HG03135 (cell line): ENCODE results near the gene NMNAT3.

Source experiments
- ATAC-seq: cut with Tn5 transposase; IDR thresholded peaks from one replicate; pipeline ENCODE4 v1.9.1; 2021; ENCODE audit warnings: mild to moderate bottlenecking, moderate library complexity; ENCODE audit not compliant: unreplicated experiment

The NMNAT3 gene

DNA sequence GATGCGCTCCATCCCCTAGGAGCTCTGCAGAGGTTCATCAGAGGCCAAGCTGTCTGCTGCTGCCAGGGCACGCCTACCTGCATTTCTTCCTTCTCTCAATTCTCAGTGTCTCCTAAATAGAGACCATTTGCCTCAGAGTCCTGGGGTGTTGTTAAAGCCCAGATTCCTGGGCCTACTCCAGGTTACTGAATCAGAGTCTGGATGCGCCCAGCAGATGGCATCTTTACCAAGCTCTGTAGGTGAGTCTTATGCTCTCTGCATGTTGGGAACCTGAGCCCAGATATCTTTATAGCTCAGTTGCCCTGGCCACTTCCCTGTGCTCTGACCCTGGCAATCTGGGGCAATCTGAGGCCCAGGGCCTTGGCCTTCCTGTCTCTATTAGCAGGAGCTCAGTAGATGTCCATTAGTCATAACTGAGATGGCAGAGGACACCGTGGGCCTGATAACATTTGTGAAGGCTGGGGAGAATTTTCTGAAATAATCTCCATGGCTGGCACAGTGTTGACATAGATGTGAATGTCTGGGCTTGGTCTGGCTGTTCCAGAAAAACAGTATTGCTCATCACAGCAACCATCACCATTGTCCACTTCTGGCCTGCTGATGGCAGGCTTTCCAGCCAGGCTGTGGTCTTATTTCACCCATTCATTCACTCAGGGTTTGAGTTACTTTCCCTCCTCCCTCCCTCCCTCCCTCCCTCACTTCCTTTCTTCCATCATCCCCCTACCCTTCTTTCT lies 125.0 kb downstream of the NMNAT3 start:
- ATAC-seq, result no peak

DNA sequence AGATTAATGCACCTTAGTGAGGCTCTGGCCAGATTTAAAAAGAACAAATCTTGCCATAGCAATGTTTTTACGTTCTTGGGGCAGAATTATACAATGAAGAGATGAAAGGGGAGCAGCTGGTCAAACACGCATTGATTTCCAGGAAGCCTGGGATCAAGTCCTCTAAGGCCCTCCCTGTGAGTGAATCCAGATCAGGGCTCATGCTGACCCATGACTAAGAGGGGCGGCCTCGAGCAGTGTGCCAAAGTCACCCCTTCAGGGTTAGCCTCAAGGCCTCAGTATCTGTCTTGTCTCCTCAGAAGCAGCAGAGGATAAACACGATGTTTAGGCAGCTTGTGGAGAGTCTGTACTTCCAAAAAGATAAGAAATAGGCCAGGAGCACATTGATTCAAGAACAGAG lies 129.0 kb downstream of the NMNAT3 start:
- no peak for ATAC-seq

DNA sequence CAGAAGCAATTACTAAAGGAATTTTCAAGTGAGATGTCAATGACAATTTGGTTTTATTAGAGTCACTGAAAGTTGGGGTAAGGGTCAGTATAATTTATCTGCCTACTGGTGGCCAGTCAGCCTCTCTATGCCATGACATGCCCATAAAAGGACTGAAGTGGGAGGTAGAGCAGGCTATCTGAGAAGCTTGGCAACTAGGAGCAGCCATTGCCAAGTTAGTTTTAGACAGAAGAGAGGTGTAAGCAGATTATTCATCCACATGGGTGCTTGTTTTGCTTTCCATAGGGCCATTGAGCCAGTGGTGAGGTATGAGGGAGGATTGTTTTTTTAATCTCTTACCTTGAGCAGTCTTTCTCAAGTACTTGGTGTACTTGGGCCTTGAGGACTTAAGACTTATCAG lies 130.1 kb downstream of the NMNAT3 start:
- no peak for ATAC-seq

DNA sequence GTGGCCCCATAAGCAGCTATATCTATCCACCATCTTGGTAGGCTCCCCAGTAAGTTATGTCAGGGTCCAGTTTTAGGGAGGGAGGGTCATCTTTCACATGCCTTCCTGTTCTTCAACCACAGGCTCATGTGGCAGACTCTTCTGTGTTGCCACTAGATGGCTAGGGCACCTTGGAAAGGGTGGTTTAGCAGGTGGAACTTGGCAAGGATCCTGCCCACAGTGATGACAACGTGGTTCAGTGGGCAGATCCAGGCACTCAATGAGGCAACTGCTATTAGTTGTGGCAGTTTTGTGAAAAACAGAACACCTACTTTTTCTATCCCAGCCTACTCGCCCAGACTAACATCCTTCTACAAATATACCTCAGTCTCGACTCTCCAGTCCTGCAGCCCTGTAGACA lies 131.0 kb downstream of the NMNAT3 start:
- ATAC-seq, result no peak

DNA sequence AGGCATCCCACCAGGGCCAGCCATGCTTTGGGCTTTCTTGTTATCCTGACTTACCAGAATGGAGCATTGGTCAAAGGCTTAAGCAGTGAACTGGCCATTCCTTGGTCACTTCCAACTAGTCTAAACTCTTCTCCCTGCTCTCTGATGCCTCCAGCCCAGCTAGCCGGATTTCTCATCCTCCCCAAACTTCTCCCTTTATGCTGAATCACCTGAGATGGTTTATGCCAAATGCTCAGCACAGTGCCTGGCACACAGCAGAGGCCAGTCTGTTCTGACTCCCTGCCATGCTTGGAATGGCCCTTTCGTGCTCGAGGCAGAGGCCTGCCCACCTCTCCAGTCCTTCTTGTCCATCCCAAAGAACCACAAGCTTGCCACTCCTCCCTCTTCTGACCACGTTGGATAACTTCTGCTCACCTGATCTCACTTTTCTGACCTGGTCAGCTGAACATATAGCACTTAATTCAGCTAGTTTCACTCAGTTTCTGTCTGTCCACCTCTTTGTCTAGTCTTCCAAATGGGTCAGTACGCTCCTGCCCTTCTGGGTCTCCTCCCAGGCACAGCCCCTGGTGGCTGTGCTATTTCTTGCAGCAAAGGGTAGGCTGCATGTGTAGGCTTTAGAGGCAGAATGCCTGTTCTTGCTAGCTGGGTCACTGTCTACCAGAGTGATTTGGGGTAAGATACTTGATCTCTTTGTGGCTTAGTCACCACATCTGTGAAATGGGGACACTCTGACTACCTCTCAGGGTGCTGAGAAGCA lies 136.1 kb downstream of the NMNAT3 start:
- ATAC-seq, result no peak

DNA sequence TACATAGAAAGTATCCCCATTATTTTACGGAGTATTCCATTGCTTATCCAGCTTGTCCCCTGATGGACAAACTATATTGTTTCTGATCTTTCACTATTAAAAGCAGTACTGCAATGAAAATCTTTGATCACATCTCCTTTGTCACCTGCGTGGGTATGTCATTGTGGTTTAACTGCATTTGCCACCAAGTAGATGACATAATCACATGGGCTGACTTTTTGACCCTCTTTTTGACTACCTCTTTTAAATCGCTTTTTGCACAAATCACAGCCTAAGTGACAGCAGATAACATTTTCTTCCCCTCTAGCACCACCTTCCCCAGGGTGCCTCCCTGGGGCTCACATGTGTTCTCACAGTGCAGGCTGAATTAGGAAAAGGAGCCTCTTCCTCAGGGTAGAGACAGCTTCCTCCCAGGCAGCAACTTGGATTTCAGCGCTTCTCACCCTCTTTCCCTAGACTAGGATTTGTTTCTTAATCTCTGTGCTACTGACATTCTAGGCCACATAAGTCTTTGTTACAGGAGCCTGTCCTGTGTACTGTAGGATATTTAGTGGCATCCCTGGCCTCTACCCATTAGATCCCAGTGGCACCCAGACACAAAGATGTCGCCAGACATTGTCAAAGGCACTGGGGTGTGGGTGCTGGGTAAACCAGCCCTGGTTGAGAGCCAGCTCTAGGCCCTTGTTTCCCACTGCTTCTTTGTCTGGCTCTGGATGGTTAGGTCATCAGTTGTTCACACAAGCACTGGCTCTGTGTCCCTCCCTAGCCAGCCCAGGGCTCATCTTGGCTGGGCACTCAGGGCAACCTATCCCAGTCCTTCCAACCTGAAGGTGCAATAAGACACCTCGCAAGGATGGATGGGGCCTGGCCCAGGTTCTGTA lies 136.9 kb downstream of the NMNAT3 start:
- no peak for ATAC-seq

DNA sequence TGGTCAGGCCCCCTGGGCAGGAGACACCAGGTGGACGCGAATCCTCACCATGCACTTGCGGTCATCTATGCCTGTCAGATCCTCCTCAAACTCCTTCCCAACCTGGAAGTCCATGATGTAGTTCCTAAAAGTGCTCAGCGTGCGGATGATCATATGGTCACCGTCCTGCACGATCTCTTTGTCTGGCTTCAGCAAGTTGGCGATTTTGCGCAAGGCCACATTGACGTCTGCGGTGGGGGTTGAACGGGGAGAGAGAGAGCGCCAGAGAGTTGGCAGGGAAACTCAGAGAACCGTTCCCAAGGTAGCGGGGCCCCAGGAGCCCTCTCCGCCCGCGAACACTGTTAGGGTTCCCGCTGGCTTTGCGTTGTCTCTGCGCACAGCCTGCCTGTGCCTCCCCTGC lies 139.0 kb downstream of the NMNAT3 start:
- no peak for ATAC-seq

DNA sequence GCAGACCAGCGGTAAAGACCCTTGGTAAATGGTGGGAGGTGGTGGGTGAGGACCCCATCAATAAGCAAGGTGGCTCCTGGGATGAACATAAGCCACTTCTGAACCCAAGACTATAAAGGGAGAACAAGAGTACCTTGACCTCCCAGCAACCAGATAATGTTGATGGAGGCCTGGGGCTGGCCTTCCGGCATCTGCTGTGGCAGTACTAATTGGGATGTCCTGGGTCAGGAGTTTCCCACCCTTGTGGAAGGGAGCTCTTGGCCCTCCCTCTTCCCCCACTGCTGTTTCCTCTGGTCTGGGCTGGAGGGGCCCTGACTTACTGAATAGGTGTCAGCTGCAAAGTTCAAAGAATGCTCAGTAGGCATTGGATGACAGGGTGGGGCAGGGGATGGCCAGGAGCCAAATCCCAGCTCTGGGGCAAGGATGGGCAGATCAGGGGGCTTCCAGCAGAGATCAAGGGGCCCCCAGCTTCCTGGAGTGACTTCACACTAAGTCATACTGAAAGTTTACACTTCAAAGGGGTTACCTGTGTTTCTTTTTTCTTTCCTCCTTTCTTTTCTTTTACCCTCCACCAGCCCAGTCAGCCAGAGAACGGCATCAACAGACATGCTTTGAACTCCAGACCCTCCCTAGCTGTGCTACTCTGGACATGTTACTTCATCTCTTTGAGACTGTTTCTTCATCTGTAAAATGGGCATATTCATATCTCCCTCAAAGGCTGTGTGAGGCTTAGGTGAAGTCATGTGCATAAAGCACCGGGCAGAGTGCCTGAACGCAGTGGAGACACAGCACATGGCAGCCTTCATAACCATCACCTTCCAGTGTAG lies 139.8 kb downstream of the NMNAT3 start:
- no peak for ATAC-seq

DNA sequence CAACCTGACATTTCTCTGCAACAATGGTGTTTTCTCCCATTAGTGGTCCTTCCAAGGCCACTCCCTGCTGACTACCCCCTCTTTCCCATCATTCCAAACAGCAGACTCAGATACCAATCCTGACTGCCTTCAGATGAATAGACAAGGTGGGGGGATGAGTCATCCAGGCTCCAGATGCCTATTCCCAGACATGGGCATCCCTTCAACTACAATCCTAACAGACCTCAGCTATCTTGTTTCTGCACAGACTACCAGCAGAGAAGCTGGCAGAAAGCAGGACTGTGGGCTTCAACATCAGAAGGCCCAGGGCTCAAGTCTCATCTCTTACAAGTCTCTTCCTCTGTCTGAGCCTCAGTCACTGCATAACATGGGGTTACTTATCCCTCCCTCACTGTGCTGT lies 140.4 kb downstream of the NMNAT3 start:
- no peak for ATAC-seq

DNA sequence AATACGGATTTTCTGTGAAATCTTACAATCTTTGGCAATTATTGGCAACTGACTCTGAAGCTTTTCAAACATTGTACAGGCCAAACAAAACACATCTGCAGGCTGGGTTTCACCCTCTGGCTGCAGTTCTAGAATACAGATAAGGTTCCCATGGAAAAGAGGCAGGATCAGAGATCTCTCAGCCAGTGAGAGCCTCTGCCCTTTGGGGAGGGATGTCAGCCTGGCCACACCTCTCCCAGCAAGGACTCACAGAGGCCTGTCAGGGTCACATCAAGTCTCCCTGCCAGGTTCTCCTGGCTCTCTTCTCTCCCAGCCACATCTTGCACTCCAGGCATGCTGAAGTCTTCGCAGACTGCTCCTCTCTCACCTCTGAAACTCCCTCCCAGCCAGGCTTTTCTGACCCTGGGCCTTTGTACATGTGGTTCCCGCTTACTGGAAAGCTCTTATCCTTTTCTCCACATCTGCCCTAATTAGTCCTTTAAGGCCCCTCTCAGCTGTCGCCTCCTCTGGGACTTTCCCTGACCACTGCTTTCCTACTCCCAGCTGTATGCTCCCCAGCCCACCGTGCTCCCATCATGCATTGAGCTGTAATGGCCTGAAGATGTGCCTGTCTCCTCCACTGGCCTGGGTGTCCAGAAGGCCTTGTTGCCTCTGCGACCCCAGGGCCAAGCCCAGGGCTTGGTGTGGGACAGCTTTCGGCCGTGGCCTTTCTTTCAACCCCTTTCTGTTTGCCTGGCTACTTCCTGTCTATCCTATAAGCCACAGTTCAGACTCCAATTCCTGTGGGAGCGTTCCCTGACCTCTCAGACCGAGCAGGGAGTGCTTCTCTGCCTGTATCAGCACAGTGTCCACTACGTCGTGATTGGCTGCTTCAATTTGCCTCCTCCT lies 142.5 kb downstream of the NMNAT3 start:
- ATAC-seq, result no peak

DNA sequence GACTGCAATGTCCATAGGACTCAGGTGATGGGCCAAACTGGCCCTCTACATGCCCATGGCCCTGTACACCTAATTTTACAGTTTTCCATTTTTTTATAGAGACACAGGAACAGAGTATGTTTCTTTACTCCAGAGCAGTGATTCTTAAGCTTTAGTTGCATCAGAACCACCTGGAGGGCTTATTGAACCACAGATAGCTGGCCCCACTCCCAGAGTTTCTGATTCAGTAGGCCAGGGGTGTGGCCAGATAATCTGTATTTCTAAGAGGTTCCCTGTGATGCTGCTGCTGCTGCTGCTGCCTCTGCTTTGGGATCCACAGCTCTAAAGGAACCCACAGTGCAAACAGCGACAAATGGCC lies 143.3 kb downstream of the NMNAT3 start:
- peak; percentile 67 for ATAC-seq

DNA sequence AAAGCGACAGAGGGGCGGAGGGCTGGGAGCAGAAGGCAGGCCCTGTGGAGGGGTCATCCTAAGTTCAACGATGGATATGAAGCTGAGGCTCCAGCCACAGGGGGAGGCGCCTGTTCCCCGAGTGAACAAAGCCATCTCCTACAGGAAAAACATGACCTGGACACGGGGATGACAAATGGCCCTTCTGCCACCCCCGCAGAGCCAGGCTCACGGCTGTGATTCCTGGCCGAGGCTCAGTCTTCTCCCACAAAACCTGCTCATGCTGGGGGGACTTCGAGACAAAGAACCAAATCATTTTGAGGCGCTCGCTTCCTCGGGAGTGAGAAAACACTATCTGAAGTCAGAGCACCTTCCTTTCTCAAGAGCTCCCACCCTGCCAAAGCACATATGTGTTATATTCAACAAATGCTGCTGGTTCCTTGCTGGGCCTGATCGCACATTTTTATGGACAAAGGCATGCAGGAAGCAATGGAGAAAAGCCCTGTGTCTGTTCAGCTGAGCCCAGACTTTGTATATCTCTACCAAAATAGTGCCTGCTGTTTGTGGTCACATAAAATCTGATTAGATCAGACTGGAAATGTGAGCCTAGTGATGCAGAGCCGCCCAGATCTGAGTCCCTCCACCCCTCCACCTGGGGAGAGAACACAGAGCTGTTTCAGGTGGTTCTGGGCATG lies 143.9 kb downstream of the NMNAT3 start:
- ATAC-seq, result peak; percentile 28

DNA sequence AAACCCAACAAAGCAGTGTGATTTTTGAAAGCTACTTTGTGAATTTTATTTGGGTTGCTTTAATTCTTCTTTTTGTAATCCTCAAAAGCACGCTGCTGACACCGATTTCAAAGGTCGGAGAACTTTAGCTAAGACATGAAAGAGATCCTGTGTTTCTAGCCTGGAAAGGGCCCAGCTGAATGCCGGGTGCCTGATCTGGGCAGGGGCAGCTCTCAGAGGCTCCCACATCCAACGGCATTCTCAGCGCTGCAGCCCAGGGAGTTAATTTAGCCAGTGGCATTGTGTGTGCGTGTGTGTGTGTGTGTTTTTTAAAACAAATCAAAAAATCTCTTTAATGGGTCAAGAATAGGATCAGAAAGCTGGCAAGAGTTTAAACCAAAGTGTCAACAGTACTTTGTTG lies 144.8 kb downstream of the NMNAT3 start:
- ATAC-seq, result no peak

DNA sequence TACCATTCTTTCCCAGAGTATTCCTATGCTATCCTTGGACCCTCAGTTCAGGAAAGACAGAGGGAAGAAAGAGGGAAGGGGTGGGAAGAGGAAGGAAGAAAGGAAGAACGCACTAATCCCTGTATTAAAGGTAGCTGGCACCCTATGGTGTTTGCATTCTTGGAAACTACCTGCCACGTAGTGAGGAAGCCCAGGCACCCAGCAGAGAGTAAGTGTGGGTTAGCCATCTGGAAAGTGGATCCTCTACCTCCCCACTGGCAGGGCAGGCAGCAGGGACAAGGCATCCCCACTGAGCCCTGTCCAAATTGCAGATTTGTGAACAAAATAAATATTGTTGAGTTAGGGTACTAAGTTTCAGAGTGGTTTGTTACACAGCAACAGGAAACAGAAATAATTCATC lies 147.1 kb downstream of the NMNAT3 start:
- no peak for ATAC-seq

DNA sequence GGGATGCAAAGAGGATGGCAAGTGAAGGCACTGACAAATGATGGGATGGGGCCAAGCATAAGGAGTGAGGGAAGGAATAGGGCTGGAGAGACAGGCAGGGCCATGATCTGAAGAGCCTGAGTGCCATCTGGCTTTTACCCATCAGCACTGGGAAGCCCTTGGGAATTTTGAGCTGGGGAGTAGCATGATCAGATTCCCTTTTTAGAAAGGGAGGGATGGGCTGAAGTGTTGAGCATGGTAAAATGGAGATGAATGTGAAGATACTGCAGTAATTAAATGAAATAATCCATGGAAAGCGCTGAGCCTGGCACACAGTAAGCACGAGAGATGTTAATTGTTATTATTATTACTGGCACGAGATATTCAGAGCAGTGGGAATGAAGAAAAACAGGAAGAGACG lies 148.1 kb downstream of the NMNAT3 start:
- no peak for ATAC-seq

DNA sequence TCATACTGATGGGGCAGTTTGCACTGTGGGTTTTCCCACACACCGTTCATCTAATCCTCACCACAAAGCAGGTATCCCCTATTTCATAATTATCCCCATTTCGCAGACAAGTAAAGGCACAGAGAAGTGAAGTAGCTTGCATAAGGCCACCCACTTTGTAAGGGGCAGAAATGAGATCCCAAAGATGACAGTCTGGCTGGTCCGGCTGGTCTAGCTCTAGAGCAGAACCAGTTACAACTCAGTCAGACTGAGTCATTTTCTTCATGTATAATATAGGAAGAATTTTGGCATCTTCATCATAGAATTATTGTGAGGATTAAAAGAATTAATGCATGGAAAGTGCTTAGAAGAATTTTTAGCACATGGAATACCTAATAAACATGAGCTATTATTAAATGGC lies 148.8 kb downstream of the NMNAT3 start:
- no peak for ATAC-seq

DNA sequence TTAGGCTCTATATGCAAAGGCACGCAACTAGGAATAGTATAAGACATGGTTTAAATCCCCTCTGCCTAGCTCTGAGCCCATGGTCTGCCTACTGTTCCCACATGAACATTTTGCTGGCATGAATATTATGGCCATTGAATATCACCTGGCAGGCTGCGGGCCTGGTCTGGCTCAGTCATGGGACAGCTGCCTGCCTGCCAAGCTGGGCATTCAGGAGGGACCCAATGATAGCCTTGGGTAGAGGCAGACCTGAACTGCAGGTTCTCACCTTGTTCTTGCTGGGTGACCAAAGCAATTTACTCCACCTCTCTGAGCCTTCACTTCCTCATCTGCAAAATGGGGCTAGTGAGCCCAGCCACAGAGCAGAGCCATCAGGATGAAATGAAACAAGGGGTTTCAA lies 149.5 kb downstream of the NMNAT3 start:
- no peak for ATAC-seq

DNA sequence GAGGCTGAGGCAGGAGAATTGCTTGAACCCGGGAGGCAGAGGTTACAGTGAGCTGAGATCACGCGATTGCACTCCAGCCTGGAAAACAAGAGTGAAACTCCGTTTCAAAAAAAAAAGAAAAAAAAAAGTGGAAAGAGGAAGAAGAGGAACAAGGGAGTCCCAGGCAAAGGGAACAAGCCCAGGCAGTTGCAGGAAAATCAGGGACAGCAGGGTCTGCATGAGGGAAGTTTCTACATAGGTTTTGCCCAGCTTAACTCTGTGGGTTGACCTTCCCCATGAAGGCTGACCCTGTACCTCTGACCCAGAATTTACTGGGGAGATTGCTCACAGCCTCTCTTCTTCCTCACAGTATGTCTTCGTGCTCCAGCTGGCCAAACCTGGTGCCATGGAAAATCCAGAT lies 150.5 kb downstream of the NMNAT3 start:
- no peak for ATAC-seq

DNA sequence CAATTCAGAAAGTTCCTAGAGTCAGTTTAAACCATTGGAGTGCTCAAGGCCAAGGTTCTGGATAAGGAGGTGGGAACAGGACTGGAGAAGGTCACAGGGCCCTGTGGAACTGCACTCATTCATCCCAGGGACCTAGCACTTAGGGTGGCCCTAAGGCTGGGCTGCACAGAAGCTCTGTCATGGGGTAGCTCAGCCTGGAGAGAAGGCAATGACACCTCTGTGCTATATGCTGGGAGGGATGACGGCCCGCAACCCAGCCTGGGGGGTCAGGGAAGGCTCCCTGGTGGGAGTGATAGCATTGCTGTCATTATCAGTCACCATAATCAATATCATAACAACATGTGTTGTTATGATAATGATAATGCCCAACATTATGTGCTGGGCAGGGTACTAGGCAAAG lies 151.6 kb downstream of the NMNAT3 start:
- no peak for ATAC-seq
